GM23248 (cell line): ENCODE data around the gene RCAN2.

Experiments
- EZH2 ChIP-seq: fragments of 200-600 bp; sonication (generic); IDR thresholded peaks from 2 replicates; pipeline ENCODE4 v1.6.1; 2018; ENCODE audit warnings: antibody characterized with exemption, mild to moderate bottlenecking; ENCODE audit not compliant: insufficient read depth, poor library complexity, severe bottlenecking
- EZH2phosphoT487 ChIP-seq: fragments of 200-600 bp; sonication (generic); IDR thresholded peaks from 2 replicates; pipeline ENCODE4 v1.6.1; 2018; ENCODE audit warnings: antibody characterized with exemption, moderate library complexity, mild to moderate bottlenecking, low read depth; ENCODE audit not compliant: insufficient read depth

- no peak for TF ChIP-seq EZH2
- TF ChIP-seq EZH2phosphoT487: no peak
Observed at GRCh38 chr6:46299253-46299652, 192.0 kb downstream of the RCAN2 start.
